ENCODE measurements around the gene NDE1. TPM values are rescaled to one million over a fixed set of nuclear protein-coding genes. Genes with fewer than 3 reads are reported as not detected.

Gene NDE1
- total and polyA plus RNA-seq, 2 of the 4 experiments (the other 2 are of a cell fraction), result 22.7 to 29.2 TPM

DNA sequence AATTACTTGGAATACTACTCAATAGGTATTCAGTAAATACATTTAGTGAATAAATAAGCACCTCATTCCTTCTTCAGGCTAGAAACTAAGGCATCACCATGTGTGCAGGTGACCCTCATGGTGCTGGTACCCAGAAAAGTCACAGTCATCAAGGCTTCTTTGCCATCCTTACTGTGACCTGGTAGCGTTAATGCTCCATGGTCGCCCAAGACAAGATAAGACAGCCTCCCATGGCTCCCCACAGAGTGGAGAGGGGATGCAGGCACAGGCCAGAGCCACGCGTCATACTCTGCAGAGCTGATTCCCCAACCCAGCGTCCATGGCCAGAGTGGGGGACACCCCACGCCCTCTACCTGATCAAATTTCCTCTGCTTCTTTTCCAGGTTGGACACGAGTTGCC, 73.8 kb downstream of the NDE1 start:
- H3K27ac ChIP-seq (ENCODE audit: insufficient read depth, low read length), result no peak overlapping the region
- ATAC-seq (ENCODE audit: low read depth) (no peak), DNase-seq (no peak)
- no peaks in the 10 kb centered on the region for H3K4me1 ChIP-seq (ENCODE audit: control insufficient read depth, insufficient read depth, low read length)
- H3K9me1 ChIP-seq (ENCODE audit: insufficient read depth, low read length), result 0 out of 2 replicates have a peak, but pooled peaks cover 12% of the 10 kb centered on the region
- H4K91ac ChIP-seq (ENCODE audit: insufficient read depth, low read depth, low read length), result no peak overlapping the region
- H3K14ac ChIP-seq (replicated peaks; ENCODE audit: low read depth, low read length), result no peak overlapping the region
- no peak overlapping the region for H2BK120ac ChIP-seq (ENCODE audit: low read depth, low read length)
- no peak overlapping the region for H3K4ac ChIP-seq (ENCODE audit: low read depth, low read length)
- intact Hi-C loops (cut with micrococcal nuclease), result no loop called here
- no peaks in the 10 kb centered on the region for H3K79me1 ChIP-seq (ENCODE audit: low read depth in 1 of 2, low read length in 2 of 2)
- H2AK5ac ChIP-seq (ENCODE audit: low read depth, low read length), result no peak overlapping the region
- H4K5ac ChIP-seq (ENCODE audit: low read depth, low read length), result no peak overlapping the region
- no peak overlapping the region for H3K9ac ChIP-seq (ENCODE audit: low read depth, low read length)
- H3K4me3 ChIP-seq (ENCODE audit: insufficient read depth, low read depth, low read length), result no peak overlapping the region
- no peak overlapping the region for H3K18ac ChIP-seq (ENCODE audit: low read depth, low read length)
- H3K9me3 ChIP-seq (ENCODE audit: control insufficient read depth, insufficient read depth, low read length), result no peaks in the 10 kb centered on the region
- no peak overlapping the region for H2AFZ ChIP-seq (replicated peaks; ENCODE audit: low read length, poor library complexity)
- H3K56ac ChIP-seq (ENCODE audit: extremely low read depth, insufficient read depth, low read length), result no peak overlapping the region
- CTCF ChIA-PET, result no interaction called here
- dilution Hi-C loops (cut with HindIII; ENCODE audit: low sequenced_read_pairs, unreplicated experiment), result no loop called here
- H3K4me2 ChIP-seq (ENCODE audit: low read depth, low read length), result no peak overlapping the region
- TF ChIP-seq, protein P1, sequence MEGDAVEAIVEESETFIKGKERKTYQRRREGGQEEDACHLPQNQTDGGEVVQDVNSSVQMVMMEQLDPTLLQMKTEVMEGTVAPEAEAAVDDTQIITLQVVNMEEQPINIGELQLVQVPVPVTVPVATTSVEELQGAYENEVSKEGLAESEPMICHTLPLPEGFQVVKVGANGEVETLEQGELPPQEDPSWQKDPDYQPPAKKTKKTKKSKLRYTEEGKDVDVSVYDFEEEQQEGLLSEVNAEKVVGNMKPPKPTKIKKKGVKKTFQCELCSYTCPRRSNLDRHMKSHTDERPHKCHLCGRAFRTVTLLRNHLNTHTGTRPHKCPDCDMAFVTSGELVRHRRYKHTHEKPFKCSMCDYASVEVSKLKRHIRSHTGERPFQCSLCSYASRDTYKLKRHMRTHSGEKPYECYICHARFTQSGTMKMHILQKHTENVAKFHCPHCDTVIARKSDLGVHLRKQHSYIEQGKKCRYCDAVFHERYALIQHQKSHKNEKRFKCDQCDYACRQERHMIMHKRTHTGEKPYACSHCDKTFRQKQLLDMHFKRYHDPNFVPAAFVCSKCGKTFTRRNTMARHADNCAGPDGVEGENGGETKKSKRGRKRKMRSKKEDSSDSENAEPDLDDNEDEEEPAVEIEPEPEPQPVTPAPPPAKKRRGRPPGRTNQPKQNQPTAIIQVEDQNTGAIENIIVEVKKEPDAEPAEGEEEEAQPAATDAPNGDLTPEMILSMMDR (conservative IDR thresholded peaks at IDR 0.05; ENCODE audit: low read depth, low read length), result no peak
- no peak for TF ChIP-seq CHD1 (IDR thresholded peaks at IDR 0.05; ENCODE audit: low read depth, low read length)
- TF ChIP-seq MAFK (IDR thresholded peaks at IDR 0.05; ENCODE audit: low read depth, low read length), result no peak
- no peak for TF ChIP-seq POLR2A (IDR thresholded peaks at IDR 0.05; ENCODE audit: low read depth, low read length)
- no peak for TF ChIP-seq NFE2L2 (IDR thresholded peaks at IDR 0.05; ENCODE audit: low read depth, low read length)
- TF ChIP-seq SMC3 (IDR thresholded peaks at IDR 0.05; ENCODE audit: low read depth, low read length), result no peak
- TF ChIP-seq, protein P2, sequence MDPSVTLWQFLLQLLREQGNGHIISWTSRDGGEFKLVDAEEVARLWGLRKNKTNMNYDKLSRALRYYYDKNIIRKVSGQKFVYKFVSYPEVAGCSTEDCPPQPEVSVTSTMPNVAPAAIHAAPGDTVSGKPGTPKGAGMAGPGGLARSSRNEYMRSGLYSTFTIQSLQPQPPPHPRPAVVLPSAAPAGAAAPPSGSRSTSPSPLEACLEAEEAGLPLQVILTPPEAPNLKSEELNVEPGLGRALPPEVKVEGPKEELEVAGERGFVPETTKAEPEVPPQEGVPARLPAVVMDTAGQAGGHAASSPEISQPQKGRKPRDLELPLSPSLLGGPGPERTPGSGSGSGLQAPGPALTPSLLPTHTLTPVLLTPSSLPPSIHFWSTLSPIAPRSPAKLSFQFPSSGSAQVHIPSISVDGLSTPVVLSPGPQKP (IDR thresholded peaks at IDR 0.05; ENCODE audit: borderline replicate concordance, low read depth, low read length), result no peak
- TF ChIP-seq RFX5 (IDR thresholded peaks at IDR 0.05; ENCODE audit: low read depth, low read length), result no peak
- TF ChIP-seq RAD21 (IDR thresholded peaks at IDR 0.05; ENCODE audit: low read length), result no peak
- no peak for TF ChIP-seq MXI1 (IDR thresholded peaks at IDR 0.05; ENCODE audit: borderline replicate concordance, low read depth, low read length)
- TF ChIP-seq CEBPB (IDR thresholded peaks at IDR 0.05; ENCODE audit: low read depth, low read length), result no peak
- TF ChIP-seq BHLHE40 (IDR thresholded peaks at IDR 0.05; ENCODE audit: low read depth, low read length), result no peak
- BruUV-seq (replicated peaks), result no TSS peak
- POLR2A ChIA-PET (ENCODE audit: unreplicated experiment), result no interaction called here
- no peak overlapping the region; the same call in 2 of the 3 replicates for H2BK15ac ChIP-seq (ENCODE audit: low read depth, low read length)
- H4K8ac ChIP-seq (ENCODE audit: low read depth in 2 of 2, low read length in 2 of 2), result no peak overlapping the region
- in situ Hi-C loops (cut with MboI; ENCODE audit: low sequenced_read_pairs), result no loop called here
- H3K23ac ChIP-seq (ENCODE audit: low read depth, low read length), result no peak overlapping the region
- H2BK20ac ChIP-seq (ENCODE audit: low read depth, low read length), result no peak overlapping the region
- H3K36me3 ChIP-seq (ENCODE audit: control insufficient read depth, insufficient read depth, low read length), result peaks cover 19% of the 10 kb centered on the region
- WGBS, 2 experiments (ENCODE audit: extremely low coverage in 2 of 2, insufficient read length in 1 of 2), result 92% methylated on average over 2 of the region's 7 CpGs; no CpG with 5 or more reads in 1 of the 2 experiments
- H4K20me1 ChIP-seq (ENCODE audit: insufficient read depth, low read length), result no peaks in the 10 kb centered on the region
- no peaks in the 10 kb centered on the region for H3K27me3 ChIP-seq (ENCODE audit: control insufficient read depth, insufficient read depth, low read length)
- H2BK5ac ChIP-seq (ENCODE audit: low read depth, low read length, poor library complexity, severe bottlenecking), result no peak overlapping the region
- no peak overlapping the region for H2AK9ac ChIP-seq (replicated peaks; ENCODE audit: low read depth, low read length, poor library complexity)

Data from IMR-90 (cell line).